Measurements from ENCODE around the gene NCOA3. TPM values are rescaled to one million over a fixed set of nuclear protein-coding genes. Genes with fewer than 3 reads are reported as not detected.

The NCOA3 gene
- total and polyA plus RNA-seq, 2 of the 8 experiments (the other 6 are each of a cell fraction or from before 2014, with no cell fraction given), result 7.9 to 24.7 TPM

DNA sequence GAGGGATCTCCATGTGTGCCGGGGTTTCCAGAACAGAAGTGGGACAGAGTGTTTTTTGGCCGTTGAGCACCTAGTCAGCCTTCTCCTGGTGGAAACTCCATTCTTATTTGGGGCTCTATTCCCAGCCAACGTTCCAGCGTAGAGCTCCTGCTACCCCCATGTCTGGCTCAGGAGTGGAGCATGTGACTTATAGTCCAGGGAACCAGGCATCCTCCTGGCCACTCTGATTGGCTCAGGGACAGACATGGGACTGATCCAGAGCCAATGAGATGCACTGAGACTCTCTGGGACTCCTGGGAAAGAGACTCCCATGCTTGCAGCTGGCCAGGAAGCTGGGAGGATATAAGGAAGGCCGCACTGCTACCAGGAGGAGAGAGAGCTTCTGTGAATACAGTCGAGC is 196.5 kb downstream of the NCOA3 start (continued):
- TF ChIP-seq, protein P1, sequence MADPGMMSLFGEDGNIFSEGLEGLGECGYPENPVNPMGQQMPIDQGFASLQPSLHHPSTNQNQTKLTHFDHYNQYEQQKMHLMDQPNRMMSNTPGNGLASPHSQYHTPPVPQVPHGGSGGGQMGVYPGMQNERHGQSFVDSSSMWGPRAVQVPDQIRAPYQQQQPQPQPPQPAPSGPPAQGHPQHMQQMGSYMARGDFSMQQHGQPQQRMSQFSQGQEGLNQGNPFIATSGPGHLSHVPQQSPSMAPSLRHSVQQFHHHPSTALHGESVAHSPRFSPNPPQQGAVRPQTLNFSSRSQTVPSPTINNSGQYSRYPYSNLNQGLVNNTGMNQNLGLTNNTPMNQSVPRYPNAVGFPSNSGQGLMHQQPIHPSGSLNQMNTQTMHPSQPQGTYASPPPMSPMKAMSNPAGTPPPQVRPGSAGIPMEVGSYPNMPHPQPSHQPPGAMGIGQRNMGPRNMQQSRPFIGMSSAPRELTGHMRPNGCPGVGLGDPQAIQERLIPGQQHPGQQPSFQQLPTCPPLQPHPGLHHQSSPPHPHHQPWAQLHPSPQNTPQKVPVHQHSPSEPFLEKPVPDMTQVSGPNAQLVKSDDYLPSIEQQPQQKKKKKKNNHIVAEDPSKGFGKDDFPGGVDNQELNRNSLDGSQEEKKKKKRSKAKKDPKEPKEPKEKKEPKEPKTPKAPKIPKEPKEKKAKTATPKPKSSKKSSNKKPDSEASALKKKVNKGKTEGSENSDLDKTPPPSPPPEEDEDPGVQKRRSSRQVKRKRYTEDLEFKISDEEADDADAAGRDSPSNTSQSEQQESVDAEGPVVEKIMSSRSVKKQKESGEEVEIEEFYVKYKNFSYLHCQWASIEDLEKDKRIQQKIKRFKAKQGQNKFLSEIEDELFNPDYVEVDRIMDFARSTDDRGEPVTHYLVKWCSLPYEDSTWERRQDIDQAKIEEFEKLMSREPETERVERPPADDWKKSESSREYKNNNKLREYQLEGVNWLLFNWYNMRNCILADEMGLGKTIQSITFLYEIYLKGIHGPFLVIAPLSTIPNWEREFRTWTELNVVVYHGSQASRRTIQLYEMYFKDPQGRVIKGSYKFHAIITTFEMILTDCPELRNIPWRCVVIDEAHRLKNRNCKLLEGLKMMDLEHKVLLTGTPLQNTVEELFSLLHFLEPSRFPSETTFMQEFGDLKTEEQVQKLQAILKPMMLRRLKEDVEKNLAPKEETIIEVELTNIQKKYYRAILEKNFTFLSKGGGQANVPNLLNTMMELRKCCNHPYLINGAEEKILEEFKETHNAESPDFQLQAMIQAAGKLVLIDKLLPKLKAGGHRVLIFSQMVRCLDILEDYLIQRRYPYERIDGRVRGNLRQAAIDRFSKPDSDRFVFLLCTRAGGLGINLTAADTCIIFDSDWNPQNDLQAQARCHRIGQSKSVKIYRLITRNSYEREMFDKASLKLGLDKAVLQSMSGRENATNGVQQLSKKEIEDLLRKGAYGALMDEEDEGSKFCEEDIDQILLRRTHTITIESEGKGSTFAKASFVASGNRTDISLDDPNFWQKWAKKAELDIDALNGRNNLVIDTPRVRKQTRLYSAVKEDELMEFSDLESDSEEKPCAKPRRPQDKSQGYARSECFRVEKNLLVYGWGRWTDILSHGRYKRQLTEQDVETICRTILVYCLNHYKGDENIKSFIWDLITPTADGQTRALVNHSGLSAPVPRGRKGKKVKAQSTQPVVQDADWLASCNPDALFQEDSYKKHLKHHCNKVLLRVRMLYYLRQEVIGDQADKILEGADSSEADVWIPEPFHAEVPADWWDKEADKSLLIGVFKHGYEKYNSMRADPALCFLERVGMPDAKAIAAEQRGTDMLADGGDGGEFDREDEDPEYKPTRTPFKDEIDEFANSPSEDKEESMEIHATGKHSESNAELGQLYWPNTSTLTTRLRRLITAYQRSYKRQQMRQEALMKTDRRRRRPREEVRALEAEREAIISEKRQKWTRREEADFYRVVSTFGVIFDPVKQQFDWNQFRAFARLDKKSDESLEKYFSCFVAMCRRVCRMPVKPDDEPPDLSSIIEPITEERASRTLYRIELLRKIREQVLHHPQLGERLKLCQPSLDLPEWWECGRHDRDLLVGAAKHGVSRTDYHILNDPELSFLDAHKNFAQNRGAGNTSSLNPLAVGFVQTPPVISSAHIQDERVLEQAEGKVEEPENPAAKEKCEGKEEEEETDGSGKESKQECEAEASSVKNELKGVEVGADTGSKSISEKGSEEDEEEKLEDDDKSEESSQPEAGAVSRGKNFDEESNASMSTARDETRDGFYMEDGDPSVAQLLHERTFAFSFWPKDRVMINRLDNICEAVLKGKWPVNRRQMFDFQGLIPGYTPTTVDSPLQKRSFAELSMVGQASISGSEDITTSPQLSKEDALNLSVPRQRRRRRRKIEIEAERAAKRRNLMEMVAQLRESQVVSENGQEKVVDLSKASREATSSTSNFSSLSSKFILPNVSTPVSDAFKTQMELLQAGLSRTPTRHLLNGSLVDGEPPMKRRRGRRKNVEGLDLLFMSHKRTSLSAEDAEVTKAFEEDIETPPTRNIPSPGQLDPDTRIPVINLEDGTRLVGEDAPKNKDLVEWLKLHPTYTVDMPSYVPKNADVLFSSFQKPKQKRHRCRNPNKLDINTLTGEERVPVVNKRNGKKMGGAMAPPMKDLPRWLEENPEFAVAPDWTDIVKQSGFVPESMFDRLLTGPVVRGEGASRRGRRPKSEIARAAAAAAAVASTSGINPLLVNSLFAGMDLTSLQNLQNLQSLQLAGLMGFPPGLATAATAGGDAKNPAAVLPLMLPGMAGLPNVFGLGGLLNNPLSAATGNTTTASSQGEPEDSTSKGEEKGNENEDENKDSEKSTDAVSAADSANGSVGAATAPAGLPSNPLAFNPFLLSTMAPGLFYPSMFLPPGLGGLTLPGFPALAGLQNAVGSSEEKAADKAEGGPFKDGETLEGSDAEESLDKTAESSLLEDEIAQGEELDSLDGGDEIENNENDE (IDR thresholded peaks at IDR 0.05; ENCODE audit: insufficient replicate concordance, low read length), result no peak
- no peak for TF ChIP-seq TCF12 (IDR thresholded peaks at IDR 0.05; ENCODE audit: low read depth, low read length)
- TF ChIP-seq JUND (IDR thresholded peaks at IDR 0.05; ENCODE audit: low read length), result no peak
- no peak for TF ChIP-seq TAF7 (optimal IDR thresholded peaks at IDR 0.05; ENCODE audit: borderline replicate concordance, low read depth, low read length)
- TF ChIP-seq SIX5 (IDR thresholded peaks at IDR 0.05; ENCODE audit: low read depth, low read length), result no peak
- no peak for TF ChIP-seq SP2 (IDR thresholded peaks at IDR 0.05; ENCODE audit: low read length)
- no peak for TF ChIP-seq CBX8 (IDR thresholded peaks at IDR 0.05; ENCODE audit: borderline replicate concordance, low read depth, low read length)
- no peak for TF ChIP-seq FOSL1 (IDR thresholded peaks at IDR 0.05; ENCODE audit: insufficient read depth, low read depth, low read length)
- TF ChIP-seq SAP30 (IDR thresholded peaks at IDR 0.05; ENCODE audit: insufficient read depth, insufficient replicate concordance, low read length), result no peak
- no peak for TF ChIP-seq TEAD4 (IDR thresholded peaks at IDR 0.05; ENCODE audit: low read depth, low read length)
- no peak for TF ChIP-seq RAD21 (IDR thresholded peaks at IDR 0.05 in 1 of 2, conservative IDR thresholded peaks at IDR 0.05 in 1 of 2; ENCODE audit: low read depth in 2 of 2, low read length in 2 of 2)
- TF ChIP-seq POLR2A (IDR thresholded peaks at IDR 0.05; ENCODE audit: control extremely low read depth in 1 of 2, low read depth in 2 of 2, low read length in 2 of 2), result no peak
- no peak for TF ChIP-seq BACH1 (IDR thresholded peaks at IDR 0.05; ENCODE audit: low read length)
